ENCODE measurements around the gene KRTAP9-4.
"Not testable (repeated sequence)": the region's sequence is repeated elsewhere in the genome, so short reads cannot be mapped to it uniquely, and the experiment has no call there.

KRTAP9-4 gene

GRCh38 chr17:41249637-41250240 lies at the start of gene KRTAP9-4:
Gene KRTAP9-4, plus strand, starts transcription at chr17:41249687. Its CDS starts 34 bp downstream, at chr17:41249721.
- not testable (repeated sequence) for DNase-seq

GRCh38 chr17:41211845-41212466 lies 37.5 kb upstream of the KRTAP9-4 start:
- no peak for DNase-seq

- no peak for DNase-seq
Observed at GRCh38 chr17:41212524-41213169, 36.8 kb upstream of the KRTAP9-4 start.

GRCh38 chr17:41215681-41216080 lies 33.8 kb upstream of the KRTAP9-4 start:
- no peak for DNase-seq

- DNase-seq: no peak
Observed at GRCh38 chr17:41223821-41224220, 25.7 kb upstream of the KRTAP9-4 start.

- no peak for DNase-seq
Observed at GRCh38 chr17:41226051-41226450, 23.4 kb upstream of the KRTAP9-4 start.

- DNase-seq: not testable (repeated sequence)
Observed at GRCh38 chr17:41226598-41227095, 22.8 kb upstream of the KRTAP9-4 start, which contains the start of gene KRTAP9-2. Gene KRTAP9-2, plus strand, starts transcription at chr17:41226648. Its CDS starts 7 bp downstream, at chr17:41226655.

- DNase-seq: no peak
Observed at GRCh38 chr17:41230094-41230493, 19.4 kb upstream of the KRTAP9-4 start.

GRCh38 chr17:41231731-41232130 lies 17.8 kb upstream of the KRTAP9-4 start:
- DNase-seq: no peak

GRCh38 chr17:41232399-41233105 lies 16.9 kb upstream of the KRTAP9-4 start, which contains the start of gene KRTAP9-3:
Gene KRTAP9-3, plus strand, starts transcription at chr17:41232449. Its CDS starts 53 bp downstream, at chr17:41232502.
- DNase-seq: not testable (repeated sequence)

- DNase-seq: not testable (repeated sequence)
Observed at GRCh38 chr17:41237116-41237515, 12.4 kb upstream of the KRTAP9-4 start.

GRCh38 chr17:41237949-41238437 lies 11.5 kb upstream of the KRTAP9-4 start, which contains the start of gene KRTAP9-8:
Gene KRTAP9-8, plus strand, starts transcription at chr17:41237999. Its CDS starts 53 bp downstream, at chr17:41238052.
- not testable (repeated sequence) for DNase-seq

GRCh38 chr17:41246995-41247787 lies 2.3 kb upstream of the KRTAP9-4 start:
- DNase-seq: not testable (repeated sequence)

GRCh38 chr17:41251261-41251660 lies 1.8 kb downstream of the KRTAP9-4 start:
- no peak for DNase-seq

GRCh38 chr17:41254861-41255260 lies 5.4 kb downstream of the KRTAP9-4 start:
- DNase-seq: no peak

GRCh38 chr17:41255381-41256290 lies 6.1 kb downstream of the KRTAP9-4 start, which contains the start of gene KRTAP9-9:
Gene KRTAP9-9, plus strand, starts transcription at chr17:41255384.
- not testable (repeated sequence) for DNase-seq

GRCh38 chr17:41256291-41256685 lies 6.8 kb downstream of the KRTAP9-4 start:
- DNase-seq: no peak

GRCh38 chr17:41258406-41258805 lies 8.9 kb downstream of the KRTAP9-4 start:
- DNase-seq: no peak

GRCh38 chr17:41263212-41263611 lies 13.7 kb downstream of the KRTAP9-4 start:
- DNase-seq: no peak

GRCh38 chr17:41264599-41264998 lies 15.1 kb downstream of the KRTAP9-4 start:
- DNase-seq: no peak

GRCh38 chr17:41265078-41265477 lies 15.6 kb downstream of the KRTAP9-4 start, which contains the start of gene KRTAP9-6:
Gene KRTAP9-6, plus strand, starts transcription at chr17:41265378. Its CDS starts 0 bp downstream, at chr17:41265378.
- no peak for DNase-seq
